Inferior parietal cortex (tissue), 1 donor: Measurements from ENCODE around the gene CYP4F22.
"Not testable (repeated sequence)": the region's sequence is repeated elsewhere in the genome, so short reads cannot be mapped to it uniquely, and the experiment has no call there.

Experiments
- DNase-seq: peaks from one replicate; pipeline ENCODE4 v3.0.0-alpha.2; 2016; ENCODE audit errors: extremely low spot score

Gene CYP4F22

GRCh38 chr19:15570420-15570819, 62.1 kb downstream of the CYP4F22 start:
- no peak for DNase-seq

- no peak for DNase-seq
These were observed 67.1 kb downstream of the CYP4F22 start for GRCh38 chr19:15575406-15575805.

GRCh38 chr19:15576526-15577156, 68.3 kb downstream of the CYP4F22 start:
- no peak for DNase-seq

- DNase-seq = no peak
These were observed 69.0 kb downstream of the CYP4F22 start for GRCh38 chr19:15577184-15577771.

GRCh38 chr19:15583346-15583745, 75.0 kb downstream of the CYP4F22 start:
- no peak for DNase-seq

- no peak for DNase-seq
These were observed 75.8 kb downstream of the CYP4F22 start for GRCh38 chr19:15584095-15584494.

DNA sequence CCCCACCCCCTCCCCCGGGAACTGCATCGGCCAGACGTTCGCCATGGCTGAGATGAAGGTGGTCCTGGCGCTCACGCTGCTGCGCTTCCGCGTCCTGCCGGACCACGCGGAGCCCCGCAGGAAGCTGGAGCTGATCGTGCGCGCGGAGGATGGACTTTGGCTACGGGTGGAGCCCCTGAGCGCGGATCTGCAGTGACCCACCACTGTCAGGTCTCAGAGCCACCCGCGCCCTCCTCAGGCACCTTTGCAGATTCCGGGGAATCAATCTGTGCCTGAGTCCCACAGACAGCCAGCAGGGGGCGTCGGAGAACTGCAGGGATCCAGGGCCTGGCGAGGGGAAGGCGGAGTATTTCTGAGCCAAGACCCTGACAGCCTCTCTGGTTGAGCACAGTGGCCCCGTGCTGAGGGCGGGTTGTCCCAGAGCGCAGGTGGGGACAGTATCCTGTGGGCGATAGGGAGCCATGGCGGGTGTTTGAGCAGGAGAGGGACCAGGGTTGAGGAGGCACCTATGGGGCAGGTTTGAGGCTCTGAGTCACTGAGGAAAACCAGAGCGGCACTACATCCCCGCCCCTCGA, 76.3 kb downstream of the CYP4F22 start:
- DNase-seq = peak; percentile 69

DNA sequence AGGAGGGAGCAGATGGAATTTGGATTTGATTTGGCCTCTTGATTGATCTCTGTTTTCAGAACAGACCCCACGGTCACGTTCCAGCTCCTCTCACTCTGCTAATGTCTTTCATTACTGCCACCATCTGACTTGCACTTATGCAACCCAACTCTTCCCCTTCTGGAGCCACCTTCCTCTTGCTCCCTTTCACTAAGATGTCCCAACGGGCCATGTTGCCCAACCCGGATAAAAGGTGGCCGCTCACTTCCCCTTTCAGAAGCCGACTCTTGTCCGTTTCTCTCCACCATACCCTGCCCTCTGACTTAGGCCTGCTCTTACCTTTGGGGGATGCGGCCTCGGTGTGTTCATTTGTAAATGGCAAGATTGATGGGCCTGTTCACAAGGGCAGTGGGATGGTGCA, 79.3 kb downstream of the CYP4F22 start:
- DNase-seq = no peak

GRCh38 chr19:15588265-15588664, 79.9 kb downstream of the CYP4F22 start:
- no peak for DNase-seq

DNA sequence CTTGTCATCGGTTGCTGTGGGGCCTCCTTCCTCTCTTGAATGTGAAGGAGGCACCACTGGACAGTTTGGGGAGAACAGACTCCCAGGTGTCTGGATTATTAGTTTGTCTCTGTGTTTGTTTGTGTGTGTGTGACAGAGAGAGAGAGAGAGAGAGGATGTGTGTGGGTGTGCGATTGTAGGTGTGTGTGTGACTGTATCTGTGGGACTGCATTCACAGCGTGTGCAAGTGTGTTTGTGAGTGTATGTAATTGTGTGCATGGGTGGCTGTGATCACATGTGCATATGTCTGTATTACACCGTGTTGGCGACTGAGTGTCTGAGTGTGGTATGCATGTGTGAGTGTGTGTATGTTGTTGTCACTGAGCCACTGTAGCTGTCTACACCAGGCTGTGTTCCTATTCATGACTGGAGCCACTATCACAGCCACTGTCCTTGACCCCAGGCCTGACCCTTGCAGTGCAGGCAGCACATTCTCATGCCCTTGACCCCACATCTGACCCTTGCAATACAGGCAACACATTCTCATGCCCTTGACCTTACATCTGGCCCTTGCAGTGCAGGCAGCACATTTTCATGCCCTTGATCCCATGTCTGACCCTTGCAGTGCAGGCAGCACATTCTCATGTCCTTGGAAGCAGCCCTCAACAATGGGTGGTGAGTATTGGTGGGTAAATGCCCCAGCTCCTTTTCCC, 81.6 kb downstream of the CYP4F22 start:
- no peak for DNase-seq

GRCh38 chr19:15591796-15592195, 83.5 kb downstream of the CYP4F22 start:
- DNase-seq = no peak

DNA sequence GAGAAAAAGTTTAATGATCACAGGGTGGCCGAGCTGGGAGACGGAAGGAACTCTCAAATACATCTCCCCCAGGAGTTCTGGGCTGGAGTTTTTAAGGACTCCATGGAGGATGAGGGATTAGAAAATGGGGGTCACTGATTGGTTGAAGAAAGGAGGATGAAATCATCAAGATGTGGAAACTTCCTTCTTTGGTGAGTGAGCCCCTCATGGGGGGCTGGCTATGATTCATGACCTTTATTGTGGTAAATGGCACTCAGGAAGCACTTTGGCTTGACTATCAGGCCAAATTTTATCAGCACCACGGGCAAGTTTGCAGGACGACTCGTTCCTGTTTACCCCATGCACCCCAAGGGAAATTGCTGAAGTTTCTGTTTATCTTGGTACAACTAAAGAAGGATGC, 84.2 kb downstream of the CYP4F22 start:
- DNase-seq = not testable (repeated sequence)

- DNase-seq = not testable (repeated sequence)
These were observed 85.4 kb downstream of the CYP4F22 start for GRCh38 chr19:15593766-15594165.

GRCh38 chr19:15595069-15595468, 86.7 kb downstream of the CYP4F22 start:
- DNase-seq = no peak
